LNCAP (cell line): Measurements from ENCODE around the gene ARHGEF11.

ENCODE experiments used
- CTCF ChIP-seq: fragments of 450-650 bp; IDR thresholded peaks from 2 replicates; pipeline ENCODE4 v1.5.1; 2017; ENCODE audit warnings: mild to moderate bottlenecking

The ARHGEF11 gene

DNA sequence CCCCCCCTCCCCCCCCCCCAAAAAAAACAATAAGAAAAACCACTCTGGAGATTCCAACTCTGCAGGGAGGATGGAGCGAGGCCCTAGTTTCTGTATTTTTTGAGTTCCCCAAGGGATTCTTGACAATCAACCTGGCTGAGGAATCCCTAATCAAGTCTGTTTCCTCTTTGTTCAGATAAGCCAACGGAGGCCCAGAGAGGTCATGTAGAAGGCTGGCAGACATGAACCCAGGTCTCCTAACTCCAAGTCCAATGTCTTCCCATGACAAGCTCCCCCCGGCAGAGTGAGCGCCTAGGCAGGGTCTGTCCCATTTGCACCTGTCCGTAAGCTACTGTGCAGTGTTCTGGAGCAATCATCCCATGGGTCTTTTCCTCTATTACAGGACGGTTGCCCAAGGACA, 85.6 kb downstream of the ARHGEF11 start:
- TF ChIP-seq CTCF: no peak

GRCh38 chr1:156959414-156959813, 86.1 kb downstream of the ARHGEF11 start:
- TF ChIP-seq CTCF: no peak

DNA sequence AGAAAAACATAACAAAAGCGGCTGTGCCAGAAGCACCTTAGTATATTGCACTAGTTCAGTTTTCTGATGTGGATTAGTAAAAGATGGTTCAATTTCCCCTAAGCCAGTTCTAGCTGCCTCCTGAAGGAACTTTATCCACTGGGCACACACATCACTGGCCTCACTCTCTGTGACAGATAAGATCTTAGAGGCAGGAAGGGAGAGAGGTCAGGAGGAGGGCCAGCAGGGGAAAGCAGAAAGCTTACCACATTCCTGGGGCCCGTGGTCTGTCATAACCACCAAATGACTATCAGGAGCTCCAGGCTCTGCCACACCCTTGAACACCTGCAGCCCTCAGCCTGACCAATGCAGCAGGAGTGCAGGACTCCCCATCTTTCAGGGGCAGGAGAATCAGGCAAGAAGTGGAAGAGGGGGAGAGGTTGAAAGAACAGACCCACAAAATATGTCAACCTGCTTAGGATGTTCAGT, 87.3 kb downstream of the ARHGEF11 start:
- TF ChIP-seq CTCF: no peak

DNA sequence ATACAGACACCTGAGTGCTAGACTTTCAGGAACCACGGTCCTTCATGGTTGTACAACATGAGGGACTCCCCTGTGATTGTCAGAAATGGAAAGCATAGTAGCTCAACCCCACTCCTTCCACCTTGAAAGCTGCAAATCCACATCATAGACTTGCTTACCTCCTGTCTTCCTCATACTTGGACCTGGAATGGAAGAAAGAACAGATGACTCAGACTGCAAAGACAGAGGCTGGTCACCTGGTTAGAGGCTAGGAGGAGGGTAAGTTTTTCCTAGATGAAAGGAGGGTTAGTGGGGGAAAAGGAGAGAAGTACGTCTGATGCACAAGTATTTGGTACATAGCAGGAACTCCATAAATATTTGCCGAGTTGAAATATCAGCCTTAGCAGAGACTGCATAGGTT, 87.9 kb downstream of the ARHGEF11 start:
- no peak for TF ChIP-seq CTCF

DNA sequence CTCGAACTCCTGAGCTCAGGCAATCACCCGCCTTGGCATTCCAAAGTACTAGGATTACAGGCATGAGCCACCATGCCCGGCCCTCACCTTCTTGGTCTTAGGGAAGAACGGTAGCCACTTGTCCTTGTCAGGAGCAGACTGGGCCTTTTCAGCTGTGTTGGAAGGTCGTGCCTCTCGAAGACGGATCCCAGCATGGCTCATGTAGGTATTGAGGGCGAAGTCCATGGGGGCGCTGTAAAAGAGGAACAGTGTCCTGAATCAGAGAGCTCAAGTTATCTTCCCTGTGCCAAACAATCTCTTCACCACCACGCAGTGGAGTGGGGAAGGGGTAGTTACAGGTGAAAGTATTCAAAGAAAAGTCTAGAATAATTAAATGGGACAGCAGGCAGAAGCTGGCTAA, 89.2 kb downstream of the ARHGEF11 start:
- no peak for TF ChIP-seq CTCF

- no peak for TF ChIP-seq CTCF
These were observed 92.0 kb downstream of the ARHGEF11 start for GRCh38 chr1:156953571-156953970.

GRCh38 chr1:156951371-156951770, 94.2 kb downstream of the ARHGEF11 start:
- TF ChIP-seq CTCF: no peak

DNA sequence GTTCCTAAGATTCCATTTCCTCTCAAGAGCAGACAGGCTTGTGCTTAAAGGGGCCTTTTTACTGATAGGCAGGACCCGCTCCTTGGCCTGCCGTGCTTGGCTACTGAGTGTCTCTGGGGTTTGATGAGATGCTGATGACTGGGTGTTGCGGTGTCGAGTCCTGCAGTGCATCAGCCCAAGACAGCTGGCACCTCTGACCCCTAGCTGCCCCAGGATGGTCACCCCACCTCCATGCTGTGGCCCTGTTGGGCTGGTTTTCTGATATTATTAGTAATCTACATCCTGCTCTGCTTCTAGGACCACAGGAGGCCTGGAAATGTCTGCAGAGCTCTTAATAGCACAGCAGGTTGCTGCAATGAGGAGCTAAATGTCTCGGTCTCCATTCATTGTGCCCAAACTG, 96.4 kb downstream of the ARHGEF11 start:
- no peak for TF ChIP-seq CTCF
